GM21423 (cell line): ENCODE results near the gene SPATC1L.

Experiments
- ATAC-seq: cut with Tn5 transposase; IDR thresholded peaks from one replicate; pipeline ENCODE4 v1.9.1; 2021; ENCODE audit warnings: mild to moderate bottlenecking, moderate library complexity; ENCODE audit not compliant: unreplicated experiment

The SPATC1L gene

DNA sequence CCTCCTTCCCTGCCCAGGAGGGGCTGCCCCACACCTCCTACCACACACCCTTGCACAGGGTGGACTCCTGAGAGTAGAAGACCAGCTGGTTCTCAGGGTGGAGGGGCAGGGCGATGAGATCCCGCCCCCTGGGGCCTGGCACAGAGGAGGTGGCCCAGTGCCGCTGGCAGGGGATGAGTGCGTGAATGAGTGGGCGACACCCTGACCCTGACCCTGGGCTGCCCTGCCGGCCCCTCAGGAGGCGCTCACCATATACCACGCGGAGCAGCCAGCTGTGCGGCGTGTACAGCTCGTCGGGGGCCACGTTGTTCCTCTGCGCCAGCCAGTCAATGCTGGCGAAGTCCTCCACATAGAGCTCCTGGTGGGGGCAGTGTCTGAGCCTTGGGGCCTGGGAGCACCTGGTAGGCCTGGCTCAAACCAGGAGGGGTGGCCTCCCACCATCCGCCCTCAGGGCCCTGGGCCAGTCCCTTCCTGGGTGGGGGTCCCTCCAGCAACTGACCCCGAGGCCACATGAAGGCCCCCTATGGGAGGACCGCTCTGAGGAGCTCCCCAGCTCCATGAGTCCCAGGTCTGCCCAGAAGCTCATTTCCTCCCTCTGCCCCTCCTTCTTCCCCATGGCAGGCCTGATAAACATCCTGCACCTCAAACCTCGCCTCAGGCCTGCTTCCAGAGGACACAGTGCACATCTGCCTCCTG is 31.3 kb upstream of the SPATC1L start:
- ATAC-seq = no peak

DNA sequence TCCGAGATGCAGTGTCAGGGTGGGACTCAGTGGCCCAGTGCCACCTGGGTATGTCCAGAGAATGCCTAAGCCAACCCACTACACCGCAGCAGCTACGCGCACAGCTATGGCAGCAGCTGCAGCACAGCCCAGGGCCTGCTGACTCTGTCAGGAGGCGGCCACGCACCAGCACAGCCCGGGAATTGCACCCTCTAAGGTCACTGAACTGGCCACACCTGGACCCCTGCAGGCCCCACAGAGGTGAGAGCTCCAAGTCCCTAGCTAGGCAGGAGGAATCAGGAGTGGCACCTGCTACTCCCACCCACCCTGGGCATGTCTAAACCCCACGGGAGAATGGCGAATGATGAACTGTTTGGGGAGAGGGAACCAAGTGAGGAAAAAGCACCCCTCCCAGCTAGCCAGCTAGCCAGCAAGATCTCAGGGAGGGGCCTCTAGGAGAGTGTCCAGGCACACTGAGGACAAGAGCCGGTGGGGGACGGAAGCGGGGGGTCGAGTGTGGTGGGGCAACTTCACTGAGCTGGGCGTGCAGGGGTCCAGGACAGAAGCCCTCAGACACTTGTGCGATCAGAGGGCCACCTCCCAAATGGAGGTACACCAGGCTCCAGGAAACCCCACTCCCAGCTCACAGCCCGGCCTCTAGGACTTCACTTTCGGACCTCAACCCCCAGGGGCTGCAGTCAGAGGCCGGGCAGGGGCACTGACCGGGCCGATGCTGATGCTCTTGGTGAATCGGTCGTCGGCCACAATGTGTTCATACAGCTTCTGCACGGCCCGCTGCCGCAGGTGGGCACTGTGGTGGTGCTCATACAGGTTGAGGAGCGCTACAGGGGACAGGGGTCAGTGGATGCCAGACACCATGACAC is 30.4 kb upstream of the SPATC1L start:
- no peak for ATAC-seq

DNA sequence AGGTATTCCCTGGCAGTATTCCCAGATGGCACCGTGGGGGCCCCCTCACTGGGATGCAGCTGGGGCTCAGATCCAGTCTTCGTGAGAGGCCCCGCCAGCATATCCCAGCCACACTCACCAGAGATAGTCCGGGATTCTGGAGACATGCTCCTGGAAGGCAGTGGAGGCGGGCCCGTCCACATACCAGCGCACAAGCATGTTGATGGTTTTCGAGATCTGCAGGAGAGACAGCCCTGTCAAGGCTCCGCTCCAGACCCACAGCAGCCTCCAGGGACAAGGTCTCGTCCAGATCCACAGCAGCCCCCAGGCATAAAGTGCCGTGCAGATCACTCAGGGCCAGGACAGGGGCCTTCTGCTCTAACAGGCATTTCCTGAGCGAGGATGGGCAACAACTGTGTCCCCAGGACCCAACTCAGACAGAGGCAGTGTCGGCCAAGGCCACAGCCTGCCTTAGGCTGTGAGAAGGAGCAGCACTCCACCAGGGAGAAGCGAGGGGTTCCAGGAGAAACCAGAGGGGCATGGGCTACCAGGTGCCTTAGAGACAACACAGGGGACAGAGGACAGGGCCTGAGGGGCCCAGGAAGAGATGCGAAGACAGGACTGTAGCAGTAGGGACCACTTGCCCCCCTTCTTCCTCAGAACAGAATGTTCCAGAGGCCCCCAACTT is 29.5 kb upstream of the SPATC1L start:
- no peak for ATAC-seq

DNA sequence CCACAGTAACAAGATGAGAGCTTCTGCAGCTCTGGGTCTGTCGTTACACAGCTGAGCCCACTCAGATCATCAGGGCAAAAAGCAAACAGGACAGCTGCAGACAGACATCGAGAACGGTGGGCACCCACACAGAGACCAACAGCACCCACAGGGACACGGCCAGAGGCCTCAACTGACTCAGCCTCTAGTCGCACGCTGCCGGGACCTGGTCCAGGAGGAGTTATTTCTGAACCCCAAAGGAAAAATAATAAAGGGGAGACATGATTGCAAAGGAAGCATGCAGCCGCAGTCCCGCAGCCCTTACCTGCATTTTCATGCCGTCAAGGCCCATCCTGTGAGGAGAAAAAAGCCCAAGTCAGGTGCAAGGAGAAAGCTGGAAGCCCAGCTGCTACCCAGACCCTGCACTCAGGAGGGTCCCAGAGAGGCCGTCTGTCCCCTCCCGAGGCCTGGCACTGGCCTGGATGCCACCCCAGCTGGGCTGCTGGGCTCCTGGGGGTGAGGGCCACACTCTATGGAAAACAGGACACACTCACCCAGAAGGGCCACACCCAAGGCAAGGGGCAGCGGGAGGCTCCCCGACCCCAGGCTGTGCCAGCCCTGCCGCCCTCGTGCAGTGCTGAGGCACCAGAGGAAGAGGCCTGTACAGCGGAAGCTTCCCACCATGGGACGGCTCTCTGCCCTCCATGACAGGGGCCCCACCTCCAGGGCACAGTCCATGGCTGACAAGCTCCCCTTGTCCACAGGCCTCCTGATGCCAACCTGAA is 28.6 kb upstream of the SPATC1L start:
- ATAC-seq = no peak

DNA sequence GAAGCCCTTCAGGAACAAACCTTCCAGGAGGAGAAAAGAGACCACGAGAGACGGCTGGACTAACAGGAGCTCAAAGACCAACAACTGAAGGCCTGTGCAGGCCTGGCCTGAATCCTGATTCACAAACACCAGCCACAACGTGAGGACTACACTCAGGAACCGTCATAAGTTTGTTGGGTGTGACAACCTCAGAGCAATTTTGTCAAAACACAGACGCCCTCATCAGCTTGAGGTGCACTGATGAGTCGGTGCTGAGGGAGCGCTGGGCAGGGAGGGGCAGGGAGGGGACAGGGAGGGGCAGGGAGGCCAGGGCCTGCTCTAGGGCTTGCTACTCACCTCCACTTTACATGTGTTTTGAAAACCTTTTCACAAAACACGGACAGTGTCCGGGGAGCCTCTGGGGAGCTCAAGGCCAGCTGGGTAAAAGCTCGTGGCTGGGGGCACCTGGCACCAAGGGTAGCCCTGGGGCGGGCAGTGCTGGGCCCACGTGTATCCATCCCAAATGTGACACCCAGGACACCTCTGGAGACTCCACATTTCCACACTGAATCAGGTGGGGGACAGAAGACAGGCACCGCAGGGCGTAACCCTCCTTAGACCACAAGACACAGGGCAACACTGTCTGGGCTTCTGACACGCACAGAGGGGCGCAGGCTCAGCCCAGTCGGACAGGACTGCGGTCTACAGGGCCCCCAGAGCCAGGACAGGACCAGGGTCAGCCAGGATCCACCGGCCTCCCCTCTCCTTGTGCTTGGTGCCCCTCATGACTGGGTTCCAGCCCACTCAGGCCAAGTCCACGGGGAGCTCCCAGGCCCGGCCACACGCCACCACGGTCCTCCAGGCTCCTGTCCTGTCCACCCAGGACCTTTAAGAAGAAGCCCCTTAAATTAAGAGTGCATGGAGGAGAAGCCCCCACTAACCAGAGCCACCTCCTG is 27.8 kb upstream of the SPATC1L start:
- ATAC-seq = no peak

DNA sequence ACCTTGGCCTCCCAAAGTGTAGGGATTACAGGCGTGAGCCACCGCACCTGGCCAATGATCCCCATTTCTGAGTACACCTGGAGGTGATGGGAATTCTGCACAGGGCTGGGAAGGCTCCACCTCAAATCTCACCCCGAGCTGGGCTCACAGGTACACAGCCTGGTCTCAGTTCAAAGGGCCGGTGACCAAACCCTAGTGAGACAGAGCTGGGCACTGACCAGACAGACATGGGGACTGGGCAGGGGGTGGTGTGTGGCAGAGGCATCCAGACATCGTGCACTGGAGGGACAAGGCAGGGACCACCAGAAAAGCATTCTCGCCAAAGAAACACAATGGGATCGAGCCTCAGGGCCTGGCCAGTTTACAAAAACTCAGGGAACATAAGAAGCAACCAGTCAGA is 27.1 kb upstream of the SPATC1L start:
- ATAC-seq = no peak

DNA sequence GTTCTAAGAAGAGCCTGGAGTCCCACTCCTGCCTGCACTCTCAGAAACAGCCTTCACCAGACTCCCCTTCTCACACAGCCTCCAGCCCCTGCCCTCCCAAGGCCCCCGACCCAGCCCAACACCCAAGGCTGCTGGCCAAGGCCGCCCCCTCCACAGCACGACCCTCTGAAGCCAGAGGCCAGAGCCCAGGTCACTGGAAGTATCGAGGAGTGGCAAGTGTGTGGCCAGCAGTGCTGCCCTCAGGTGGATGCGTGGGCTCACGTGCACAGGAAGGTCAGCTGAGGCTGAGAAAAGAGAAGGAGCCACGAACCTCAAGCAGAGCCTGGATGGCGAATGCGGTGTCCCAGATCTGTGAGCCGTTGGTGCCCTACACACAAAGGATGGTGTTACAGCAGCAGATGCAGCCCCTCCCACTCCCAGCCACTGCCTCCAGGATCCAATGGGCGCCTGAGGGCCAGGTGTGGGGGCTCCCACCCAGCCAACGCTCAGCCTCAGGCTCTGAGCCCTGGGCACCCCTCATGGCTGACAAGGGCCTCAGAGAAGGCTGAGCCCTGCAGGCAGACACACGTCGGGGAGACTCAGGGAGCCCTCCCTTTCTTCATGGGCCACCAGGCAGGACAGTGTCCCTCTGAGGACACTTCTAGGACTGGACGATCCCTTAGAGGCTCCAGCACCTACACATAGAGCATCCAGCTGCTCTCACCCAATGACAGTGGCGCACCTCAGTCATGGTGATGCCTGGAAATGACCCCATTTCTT is 26.3 kb upstream of the SPATC1L start:
- ATAC-seq = no peak

DNA sequence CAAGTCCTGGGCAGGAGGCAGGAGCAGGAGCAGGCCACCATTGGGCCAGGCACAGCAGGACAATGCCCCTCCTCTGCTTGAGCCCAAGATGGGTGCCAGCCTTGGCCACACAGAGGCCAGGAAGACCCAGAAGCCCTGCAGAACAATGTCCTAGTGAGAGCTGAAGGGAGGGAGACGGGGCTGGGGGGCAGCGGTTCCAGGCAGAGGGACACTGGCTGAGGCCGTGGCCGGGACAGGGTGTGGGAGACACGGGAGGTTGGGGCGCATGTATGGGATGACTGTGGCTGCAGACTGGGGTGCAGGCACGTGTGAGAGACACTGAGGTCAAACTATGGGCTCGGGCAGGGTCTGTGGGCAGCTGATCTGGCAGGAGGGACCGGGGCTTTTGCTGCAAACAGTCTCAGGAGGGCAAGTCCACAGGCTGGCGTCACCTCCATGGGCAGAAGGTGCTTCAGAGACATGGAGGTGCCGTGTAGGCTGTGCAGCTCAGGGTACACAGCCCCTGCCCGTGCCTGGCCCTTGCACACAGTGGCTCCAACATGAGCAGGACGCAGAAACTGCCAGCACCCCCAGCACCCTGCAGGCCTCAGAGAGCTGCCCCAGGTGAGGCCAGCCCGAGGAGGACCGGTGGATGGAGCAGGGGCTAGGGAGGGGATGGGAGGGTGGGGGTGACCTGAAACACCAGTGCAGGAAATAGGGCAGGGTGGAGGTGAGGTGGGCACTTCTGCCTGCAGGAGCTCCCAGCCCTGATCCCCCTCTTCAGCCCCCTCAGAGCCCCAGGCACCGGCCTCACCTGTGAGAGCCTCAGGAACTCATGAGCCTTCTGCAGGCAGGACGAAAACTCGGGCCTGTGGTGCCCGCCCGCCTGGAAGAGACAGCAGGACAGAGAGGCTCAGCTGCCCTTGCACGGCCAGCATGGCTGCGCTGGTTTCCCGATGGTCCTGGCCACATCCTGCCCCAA is 24.8 kb upstream of the SPATC1L start:
- ATAC-seq = no peak

DNA sequence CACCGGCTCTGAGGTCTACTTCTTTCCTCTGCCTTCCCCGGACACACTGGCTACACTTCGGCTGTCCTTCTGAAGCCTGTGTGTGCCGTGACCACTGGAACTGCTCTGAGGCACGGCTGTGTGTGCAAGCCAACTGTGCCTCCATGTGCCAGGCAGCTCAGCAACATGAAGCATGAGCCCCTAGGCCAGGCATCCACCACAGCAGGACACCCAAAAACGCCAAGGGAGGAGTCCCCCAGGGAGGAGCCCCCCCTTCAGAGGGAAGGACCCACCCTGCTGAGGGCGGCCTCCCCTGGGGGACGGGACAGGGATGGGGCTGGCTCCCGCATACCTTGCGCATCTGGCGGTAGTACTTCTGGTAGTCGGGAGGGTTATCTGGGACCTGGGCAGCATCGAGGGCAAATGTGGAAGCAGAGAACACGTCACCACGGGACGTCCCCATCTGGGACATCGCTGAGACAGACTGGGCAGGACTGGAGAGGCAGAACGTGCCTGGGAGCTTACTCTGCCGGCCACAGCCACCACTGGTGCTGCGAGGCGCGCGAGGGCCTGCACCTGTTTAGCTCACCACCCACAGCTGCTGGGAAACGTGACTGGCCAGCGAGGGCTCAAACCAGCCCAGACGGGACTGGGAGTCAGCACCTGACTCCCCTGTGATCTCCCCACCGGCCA is 23.8 kb upstream of the SPATC1L start:
- no peak for ATAC-seq

DNA sequence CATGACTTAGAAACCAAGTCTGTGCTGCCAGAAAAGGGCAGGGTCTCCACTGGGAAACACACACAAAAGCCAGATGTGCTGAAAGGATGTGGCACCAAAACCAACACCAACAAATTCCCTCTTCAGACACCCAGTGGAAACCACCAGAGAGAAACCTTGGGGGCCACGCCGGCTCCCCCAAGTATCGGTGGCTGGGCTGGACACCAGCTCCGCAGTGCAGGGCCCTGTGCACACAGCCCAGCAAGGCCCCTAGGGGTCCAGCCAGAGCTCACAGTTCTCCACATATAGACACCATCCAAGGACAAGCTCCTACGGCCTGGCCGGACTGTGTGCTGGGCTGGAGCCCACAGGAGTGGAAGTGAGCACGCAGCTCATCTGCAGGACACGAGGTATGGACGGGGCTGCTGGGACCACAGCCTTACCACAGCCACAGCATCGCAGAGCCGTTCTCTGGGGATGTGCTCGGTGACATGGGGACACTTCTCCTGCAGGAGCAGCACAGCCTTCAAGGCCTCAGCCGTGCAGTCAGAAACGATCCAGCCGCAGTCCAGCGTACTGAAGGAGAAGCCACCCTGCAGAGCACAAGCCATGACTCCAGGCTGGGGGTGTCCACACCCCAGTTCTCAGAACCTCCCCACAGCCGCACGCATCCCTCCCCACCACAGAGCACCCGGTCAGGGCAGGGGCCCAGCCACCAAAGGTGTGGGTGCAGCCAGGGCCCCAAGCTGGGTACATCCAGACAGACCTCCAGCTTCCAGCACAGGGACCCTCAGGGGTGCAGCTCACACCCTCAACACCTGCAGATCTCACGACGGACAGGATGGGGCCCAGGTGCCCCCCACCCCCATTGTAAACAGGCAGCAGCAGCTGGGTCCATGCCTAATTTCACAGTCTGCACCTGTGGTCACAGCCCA is 23.0 kb upstream of the SPATC1L start:
- ATAC-seq = no peak

DNA sequence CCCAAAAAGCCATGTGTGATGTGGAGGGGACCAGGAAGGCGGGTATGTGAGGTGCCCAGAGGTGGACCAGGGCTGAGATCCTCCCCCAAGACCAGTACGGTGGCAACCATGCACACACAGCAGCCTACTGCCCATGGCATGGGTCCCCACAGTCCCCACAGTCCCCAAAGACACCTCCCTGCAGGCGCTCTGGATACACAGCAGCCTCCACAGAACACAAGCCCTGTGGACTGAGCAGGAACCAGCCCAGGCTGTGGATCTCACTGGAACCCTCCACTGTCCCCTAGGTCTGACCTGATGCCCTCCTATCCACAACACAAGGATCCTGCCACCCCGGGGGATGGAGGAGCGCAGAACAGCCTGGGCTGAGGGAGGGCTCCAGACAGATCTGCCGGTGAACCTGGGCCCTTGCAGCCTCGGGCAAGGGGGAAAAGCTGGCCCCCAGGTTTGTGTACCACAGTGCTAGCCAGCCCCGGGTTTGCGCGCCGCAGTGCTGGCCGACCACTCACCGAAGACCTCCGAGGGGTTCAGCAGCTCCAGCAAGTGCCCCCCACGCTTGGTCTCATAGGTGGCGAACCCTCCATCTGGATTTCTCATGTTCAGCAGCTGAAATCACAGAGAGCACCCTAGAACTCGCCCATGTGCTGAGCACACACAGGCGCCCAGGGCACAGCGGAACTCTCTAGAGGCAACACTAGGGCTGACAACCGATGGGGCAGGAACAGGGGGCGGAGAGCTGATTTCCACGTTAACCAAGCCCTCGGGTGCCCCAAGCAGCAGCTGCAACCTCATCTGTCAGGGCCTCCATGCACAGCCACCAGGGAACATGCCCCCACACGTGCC is 22.1 kb upstream of the SPATC1L start:
- no peak for ATAC-seq

DNA sequence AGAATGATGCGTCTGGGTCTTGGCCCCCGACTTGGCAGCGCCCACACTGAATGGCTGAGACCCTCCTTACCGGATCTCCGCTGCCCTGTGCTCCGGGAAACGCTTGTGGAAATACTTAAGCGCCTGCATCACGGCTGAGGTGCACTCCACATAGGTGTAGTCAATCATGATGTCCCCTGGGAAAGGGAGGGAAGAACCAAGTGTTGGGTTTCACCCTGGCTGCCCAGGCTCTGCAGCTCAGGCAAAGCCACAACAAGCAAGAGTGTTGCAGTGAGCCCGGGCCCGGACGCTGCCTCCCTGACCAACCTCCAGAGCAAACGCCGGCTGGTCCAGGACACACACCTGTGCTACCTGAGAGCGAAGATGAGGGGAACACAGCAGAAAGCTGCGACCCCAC is 21.5 kb upstream of the SPATC1L start:
- no peak for ATAC-seq

DNA sequence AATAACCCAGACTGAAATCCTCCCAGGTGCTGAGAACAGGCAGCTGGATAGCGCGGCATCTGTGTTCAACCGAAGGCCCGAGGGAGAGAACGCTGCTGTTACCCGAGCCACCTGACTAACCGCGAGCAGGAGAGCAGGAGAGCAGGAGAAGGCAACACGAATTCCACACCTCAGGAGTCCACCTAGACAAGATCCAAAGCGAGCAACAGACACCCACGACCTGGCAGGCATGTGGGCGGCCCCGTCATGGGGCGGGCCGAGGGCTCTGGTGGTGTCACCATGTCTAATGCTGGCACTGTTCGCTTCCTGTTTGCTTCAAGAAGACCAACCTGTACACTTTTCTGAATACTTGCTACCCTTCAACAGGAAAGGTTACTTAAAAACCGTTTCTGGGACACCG is 20.9 kb upstream of the SPATC1L start:
- no peak for ATAC-seq

DNA sequence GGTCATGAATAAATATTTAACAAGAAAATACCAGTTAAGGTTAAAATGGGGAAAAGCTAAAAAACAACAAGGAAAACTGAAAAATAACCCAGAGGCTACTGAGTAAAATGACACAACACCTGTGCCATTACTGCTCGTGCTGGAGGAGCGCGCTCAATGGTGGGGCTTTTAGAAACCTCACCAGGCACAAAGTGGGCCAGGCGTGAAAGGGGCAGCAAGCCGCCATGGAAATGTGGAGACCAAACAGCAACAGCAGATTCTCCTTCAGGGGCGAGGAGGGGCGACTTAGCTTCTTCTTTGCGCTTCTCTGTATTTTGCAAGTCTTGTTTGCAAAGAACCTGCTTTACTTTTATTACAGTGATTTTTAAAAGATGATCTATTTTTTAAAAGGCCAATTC is 18.9 kb upstream of the SPATC1L start:
- no peak for ATAC-seq

DNA sequence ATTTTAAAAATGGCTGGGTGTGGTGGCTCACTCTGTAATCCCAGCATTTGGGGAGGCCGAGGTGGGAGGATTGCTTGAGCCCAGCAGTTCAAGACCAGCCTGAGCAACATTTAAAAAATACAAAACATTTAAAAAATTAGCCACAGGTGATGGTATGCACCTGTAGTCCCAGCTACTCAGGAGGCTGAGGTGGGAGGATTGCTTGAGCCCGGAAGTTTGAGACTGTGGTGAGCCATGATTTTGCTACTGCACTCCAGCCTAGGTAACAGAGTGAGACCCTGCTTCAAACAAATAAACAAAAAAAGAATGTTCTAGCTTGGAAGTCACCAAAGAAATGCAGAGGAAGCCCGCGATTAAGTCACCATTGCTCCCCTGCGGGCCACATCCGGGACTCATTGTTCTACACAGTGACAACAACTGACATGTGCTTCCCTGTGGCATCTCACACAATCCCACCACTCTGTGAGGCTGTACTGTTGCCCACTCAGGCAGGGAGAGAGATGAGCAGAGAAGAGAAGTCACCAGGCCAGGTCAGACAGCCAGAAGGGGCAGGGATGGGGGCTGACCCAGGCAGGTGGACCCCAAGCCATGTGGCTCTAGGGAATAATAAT is 18.4 kb upstream of the SPATC1L start:
- no peak for ATAC-seq
